Measurements from ENCODE around the gene TRIP6. TPM values are rescaled to one million over a fixed set of nuclear protein-coding genes. Genes with fewer than 3 reads are reported as not detected.

TRIP6 gene
- total and polyA plus RNA-seq, 2 of the 8 experiments (the other 6 are each of a cell fraction or from before 2014, with no cell fraction given): 88.4 to 103 TPM

- WGBS, 2 experiments (ENCODE audit: extremely low coverage in 1 of 2, insufficient coverage in 1 of 2, insufficient read length in 1 of 2, insufficient replicate concordance in 2 of 2, low coverage in 1 of 2, low lambda C conversion rate in 2 of 2, missing lambda C conversion rate in 1 of 2): 95% methylated on average over 3 of the region's 3 CpGs; no CpG with 5 or more reads in 1 of the 2 experiments
Observed at GRCh38 chr7:100911484-100911883, 44.3 kb downstream of the TRIP6 start.

More at GRCh38 chr7:100911484-100911883, 44.3 kb downstream of the TRIP6 start:
- no peak for DNase-seq (ENCODE audit: low read depth in 1 of 2, low spot score in 2 of 2)
- H4K8ac ChIP-seq (ENCODE audit: extremely low read depth, insufficient read depth, low read length): no peak overlapping the region
- no peaks in the 10 kb centered on the region for H3K4me1 ChIP-seq (replicated peaks in 1 of 4; ENCODE audit: control insufficient read depth in 3 of 4, insufficient read depth in 4 of 4, low read length in 3 of 4)
- no peak overlapping the region for H2AFZ ChIP-seq (ENCODE audit: low read length)
- H3K4me3 ChIP-seq (ENCODE audit: extremely low read depth in 1 of 4, insufficient read depth in 2 of 4, low read depth in 3 of 4, low read length in 4 of 4): no peak overlapping the region
- H3K4me2 ChIP-seq (ENCODE audit: insufficient read depth in 1 of 2, low read depth in 2 of 2, low read length in 2 of 2): no peak overlapping the region
- H4K91ac ChIP-seq (replicated peaks; ENCODE audit: insufficient read length, low read length): no peak overlapping the region
- H4K5ac ChIP-seq (ENCODE audit: insufficient read length, low read depth, low read length): no peak overlapping the region
- no peaks in the 10 kb centered on the region; the same call in 1 of the 2 replicates for H3K23me2 ChIP-seq (ENCODE audit: low read depth, low read length)
- H2BK12ac ChIP-seq (ENCODE audit: low read depth, low read length): no peak overlapping the region
- H3K23ac ChIP-seq (ENCODE audit: insufficient read length): no peak overlapping the region
- H3K27ac ChIP-seq (ENCODE audit: low read depth, low read length): no peak overlapping the region
- H3K36me3 ChIP-seq (ENCODE audit: control insufficient read depth in 2 of 4, insufficient read depth in 4 of 4, low read length in 3 of 4): no peaks in the 10 kb centered on the region
- no peak overlapping the region for H2BK20ac ChIP-seq (ENCODE audit: low read length)
- TF ChIP-seq SIRT6 (IDR thresholded peaks at IDR 0.05; ENCODE audit: low read length) (no peak), RBBP5 (IDR thresholded peaks at IDR 0.05; ENCODE audit: borderline replicate concordance, low read depth, low read length) (no peak), ZNF274 (IDR thresholded peaks at IDR 0.05; ENCODE audit: borderline replicate concordance, extremely low read depth, low read length) (no peak), SIN3A (conservative IDR thresholded peaks at IDR 0.05 in 1 of 2, IDR thresholded peaks at IDR 0.05 in 1 of 2; ENCODE audit: low read depth in 1 of 2, low read length in 2 of 2) (no peak), RXRA (IDR thresholded peaks at IDR 0.05; ENCODE audit: insufficient read depth, low read depth, low read length) (no peak), ATF2 (IDR thresholded peaks at IDR 0.05; ENCODE audit: low read length) (no peak), CREB1 (IDR thresholded peaks at IDR 0.05) (no peak)
- no peak overlapping the region for H2AK5ac ChIP-seq (ENCODE audit: low read depth, low read length)
- ChIA-PET POLR2A (ENCODE audit: partially characterized antibody) (interaction anchor here (1.1 kb wide), 1 partner anchor 12 kb away, joined by 3 read pairs; no protein-coding TSS in a partner anchor), CTCF (ENCODE audit: partially characterized antibody) (interaction anchor here (0.6 to 1.3 kb wide), 2 partner anchors 20 to 148 kb away, joined by 4 to 5 read pairs; no protein-coding TSS in a partner anchor)
- FAIRE-seq: no peak
- H3K18ac ChIP-seq (ENCODE audit: extremely low read depth, low read length): no peak overlapping the region
- H3K9me3 ChIP-seq (ENCODE audit: insufficient read depth in 2 of 2, low read depth in 1 of 2, low read length in 1 of 2): no peaks in the 10 kb centered on the region
- no peak overlapping the region for H2BK120ac ChIP-seq (replicated peaks; ENCODE audit: low read depth, low read length)
- no peak overlapping the region for H3K9ac ChIP-seq (replicated peaks in 1 of 4; ENCODE audit: extremely low read depth in 1 of 4, low read depth in 3 of 4, low read length in 3 of 4)
- no peaks in the 10 kb centered on the region for H3K27me3 ChIP-seq (replicated peaks in 1 of 4; ENCODE audit: control insufficient read depth in 3 of 4, extremely low read depth in 1 of 4, insufficient read depth in 3 of 4, low read length in 3 of 4)
- H3K56ac ChIP-seq (replicated peaks; ENCODE audit: insufficient read length, low read depth, low read length): no peak overlapping the region
- no peaks in the 10 kb centered on the region for H4K20me1 ChIP-seq (replicated peaks in 1 of 2; ENCODE audit: control insufficient read depth in 1 of 2, insufficient read depth in 2 of 2, low read length in 2 of 2)
- H3K79me1 ChIP-seq (ENCODE audit: low read depth, low read length): no peaks in the 10 kb centered on the region
- no peak overlapping the region for H3K4ac ChIP-seq (replicated peaks; ENCODE audit: insufficient read length, low read depth, low read length)
- no peak overlapping the region for H2BK15ac ChIP-seq (ENCODE audit: low read length)
- no peak overlapping the region for H2BK5ac ChIP-seq (ENCODE audit: low read depth, low read length)
- H3K79me2 ChIP-seq (ENCODE audit: control insufficient read depth in 1 of 2, insufficient read depth in 2 of 2, low read length in 2 of 2): no peaks in the 10 kb centered on the region
- H3K14ac ChIP-seq (ENCODE audit: insufficient read length): no peak overlapping the region
